ENCODE results near the gene PRSS36.

Gene PRSS36

DNA sequence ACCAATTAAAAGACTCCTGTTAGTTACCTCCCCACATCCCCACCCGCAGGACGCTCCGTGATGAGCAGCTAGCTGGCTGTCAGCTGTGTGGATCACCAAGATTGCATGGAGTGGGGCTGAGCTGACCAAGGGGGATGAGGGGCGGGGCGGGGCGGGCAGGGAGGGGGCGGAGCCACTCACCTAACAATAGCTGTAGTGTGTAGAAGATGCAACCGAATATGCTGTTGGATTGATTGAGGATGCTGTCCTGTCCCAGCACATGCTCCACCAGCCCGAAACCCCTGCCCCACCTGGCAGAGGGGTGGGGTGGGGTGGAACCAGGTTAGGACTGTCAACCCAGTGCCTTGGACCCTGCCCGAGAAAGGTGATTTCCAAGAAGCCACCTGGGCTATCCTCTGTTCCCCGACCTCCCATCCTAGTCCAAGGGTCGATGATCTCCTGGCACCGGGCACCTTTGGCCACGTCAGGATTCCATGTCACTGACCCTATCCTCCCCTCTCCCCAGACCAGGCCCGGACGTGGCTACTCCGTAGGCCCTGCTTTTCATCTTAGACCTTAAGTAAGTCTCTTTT is 56.6 kb downstream of the PRSS36 start:
- TF ChIP-seq, protein P1, sequence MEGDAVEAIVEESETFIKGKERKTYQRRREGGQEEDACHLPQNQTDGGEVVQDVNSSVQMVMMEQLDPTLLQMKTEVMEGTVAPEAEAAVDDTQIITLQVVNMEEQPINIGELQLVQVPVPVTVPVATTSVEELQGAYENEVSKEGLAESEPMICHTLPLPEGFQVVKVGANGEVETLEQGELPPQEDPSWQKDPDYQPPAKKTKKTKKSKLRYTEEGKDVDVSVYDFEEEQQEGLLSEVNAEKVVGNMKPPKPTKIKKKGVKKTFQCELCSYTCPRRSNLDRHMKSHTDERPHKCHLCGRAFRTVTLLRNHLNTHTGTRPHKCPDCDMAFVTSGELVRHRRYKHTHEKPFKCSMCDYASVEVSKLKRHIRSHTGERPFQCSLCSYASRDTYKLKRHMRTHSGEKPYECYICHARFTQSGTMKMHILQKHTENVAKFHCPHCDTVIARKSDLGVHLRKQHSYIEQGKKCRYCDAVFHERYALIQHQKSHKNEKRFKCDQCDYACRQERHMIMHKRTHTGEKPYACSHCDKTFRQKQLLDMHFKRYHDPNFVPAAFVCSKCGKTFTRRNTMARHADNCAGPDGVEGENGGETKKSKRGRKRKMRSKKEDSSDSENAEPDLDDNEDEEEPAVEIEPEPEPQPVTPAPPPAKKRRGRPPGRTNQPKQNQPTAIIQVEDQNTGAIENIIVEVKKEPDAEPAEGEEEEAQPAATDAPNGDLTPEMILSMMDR (IDR thresholded peaks at IDR 0.05; ENCODE audit: control insufficient read depth, extremely low read depth, insufficient read depth), result no peak
- DNase-seq (ENCODE audit: low read depth), result no peak

DNA sequence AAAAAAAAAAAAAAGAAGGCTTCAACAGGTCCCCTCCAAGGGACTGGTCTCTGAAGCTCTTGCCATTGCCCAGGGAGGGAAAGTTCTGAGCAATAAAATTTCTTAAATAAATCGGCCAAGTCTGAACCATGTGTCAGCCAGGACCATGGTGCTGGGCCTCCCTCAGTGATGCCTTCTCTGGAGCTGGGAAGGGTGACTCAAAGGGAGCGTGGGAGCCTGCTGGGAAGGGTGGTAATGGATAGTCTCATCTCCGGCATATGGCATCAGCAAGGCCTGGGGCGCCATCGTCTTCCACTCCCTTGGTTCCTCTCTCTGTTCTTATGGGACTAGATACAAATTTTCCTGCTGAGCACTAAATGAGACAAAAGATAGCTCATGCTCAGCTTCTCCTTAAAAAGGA is 57.5 kb downstream of the PRSS36 start:
- no peak for DNase-seq (ENCODE audit: low read depth)
- TF ChIP-seq, protein P1 (IDR thresholded peaks at IDR 0.05; ENCODE audit: control insufficient read depth, extremely low read depth, insufficient read depth), result no peak
- H3K4me3 ChIP-seq (ENCODE audit: low read depth, low read length), result no peak overlapping the region

More for the DNA sequence above, 56.6 kb downstream of the PRSS36 start:
- H3K4me3 ChIP-seq (ENCODE audit: low read depth, low read length), result peak overlapping the region; percentile 99

DNA sequence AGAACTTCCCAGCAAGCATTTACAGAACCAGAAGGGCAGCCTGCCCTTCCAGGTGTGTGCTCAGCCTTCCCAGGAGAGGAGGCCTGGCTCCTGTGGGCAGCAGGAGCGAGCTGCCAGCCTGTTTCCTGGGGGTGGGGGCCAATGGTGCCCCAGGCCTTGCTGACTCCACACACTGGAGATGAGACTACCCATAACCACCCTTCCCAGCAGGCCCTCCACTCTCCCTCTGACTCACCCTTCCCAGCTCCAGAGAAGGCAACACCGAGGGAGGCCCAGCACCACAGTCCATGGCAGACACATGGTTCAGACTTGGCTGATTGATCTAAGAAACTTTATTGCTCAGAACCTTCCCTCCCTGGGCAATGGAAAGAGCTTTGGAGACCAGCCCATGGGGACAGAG is 59.3 kb downstream of the PRSS36 start:
- no peak overlapping the region for H3K4me3 ChIP-seq (ENCODE audit: low read depth, low read length)
- DNase-seq (ENCODE audit: low read depth), result no peak
- TF ChIP-seq, protein P1 (IDR thresholded peaks at IDR 0.05; ENCODE audit: control insufficient read depth, extremely low read depth, insufficient read depth), result no peak

DNA sequence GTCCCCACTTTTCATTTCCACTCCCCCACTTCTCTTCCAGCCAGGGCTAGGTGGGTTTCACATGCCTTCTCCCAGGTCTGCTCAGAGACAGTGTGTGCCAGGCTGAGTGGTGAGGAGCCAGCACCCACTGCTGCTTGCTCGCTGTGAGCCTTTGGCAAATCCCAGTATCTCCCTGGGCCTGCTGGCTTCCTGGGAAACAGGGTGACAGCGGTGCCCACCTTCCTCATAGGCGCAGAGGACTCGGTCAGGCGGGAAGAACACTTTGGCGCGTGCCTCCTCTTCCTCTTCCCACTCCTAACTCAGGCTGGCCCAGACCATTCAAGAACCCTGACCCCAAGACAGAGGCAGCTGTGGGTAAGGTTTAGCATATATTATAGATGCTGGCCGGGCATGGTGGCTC is 60.7 kb downstream of the PRSS36 start:
- no peak for DNase-seq (ENCODE audit: low read depth)
- TF ChIP-seq, protein P1 (IDR thresholded peaks at IDR 0.05; ENCODE audit: control insufficient read depth, extremely low read depth, insufficient read depth), result no peak
- H3K4me3 ChIP-seq (ENCODE audit: low read depth, low read length), result no peak overlapping the region

All from LNCaP clone FGC (cell line).